ENCODE measurements around the gene ANKFN1.

Gene ANKFN1

GRCh38 chr17:56451629-56452028 is 298.4 kb downstream of the ANKFN1 start:
- no peak for DNase-seq

GRCh38 chr17:56452461-56452860 is 299.2 kb downstream of the ANKFN1 start:
- no peak for DNase-seq

DNA sequence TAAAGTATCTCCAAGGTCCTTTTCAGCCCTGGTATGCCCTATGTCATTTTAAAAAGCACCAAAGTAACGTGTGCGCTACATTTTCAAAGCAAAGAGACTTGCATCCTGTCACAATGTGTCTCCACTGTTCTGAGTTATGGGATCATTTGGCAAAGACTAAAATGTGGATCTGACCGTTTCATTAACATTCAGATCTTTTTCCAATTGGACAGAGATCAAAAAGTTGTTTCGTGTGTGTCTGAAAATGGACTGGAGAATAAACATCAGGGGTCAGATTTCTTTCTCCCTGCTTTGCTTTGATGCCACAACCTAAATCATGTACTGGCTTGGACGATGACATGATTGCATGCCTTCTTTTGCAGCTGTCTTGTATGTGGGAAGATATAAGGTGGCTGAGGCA is 304.2 kb downstream of the ANKFN1 start:
- DNase-seq = no peak

- DNase-seq = no peak
Measured at GRCh38 chr17:56465886-56466285, 312.6 kb downstream of the ANKFN1 start.

DNA sequence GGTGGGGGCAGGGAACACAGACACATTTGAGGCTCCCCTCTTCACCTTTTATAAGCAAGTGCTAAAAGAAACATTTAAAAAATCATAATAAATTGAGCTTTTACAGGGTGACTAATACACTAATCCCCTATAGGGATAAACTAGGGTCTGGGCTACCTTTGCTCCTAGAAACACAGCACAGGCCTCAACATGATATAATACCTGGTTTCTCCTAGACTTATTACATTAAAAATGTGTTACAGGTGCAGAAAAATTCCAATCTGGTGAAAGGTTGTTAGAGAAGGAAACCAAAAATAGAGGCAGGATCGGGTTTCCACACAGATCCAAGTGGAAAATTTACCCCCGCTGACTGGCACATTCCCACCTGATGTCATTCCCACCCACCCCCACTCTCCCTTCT is 315.6 kb downstream of the ANKFN1 start:
- DNase-seq = no peak

DNA sequence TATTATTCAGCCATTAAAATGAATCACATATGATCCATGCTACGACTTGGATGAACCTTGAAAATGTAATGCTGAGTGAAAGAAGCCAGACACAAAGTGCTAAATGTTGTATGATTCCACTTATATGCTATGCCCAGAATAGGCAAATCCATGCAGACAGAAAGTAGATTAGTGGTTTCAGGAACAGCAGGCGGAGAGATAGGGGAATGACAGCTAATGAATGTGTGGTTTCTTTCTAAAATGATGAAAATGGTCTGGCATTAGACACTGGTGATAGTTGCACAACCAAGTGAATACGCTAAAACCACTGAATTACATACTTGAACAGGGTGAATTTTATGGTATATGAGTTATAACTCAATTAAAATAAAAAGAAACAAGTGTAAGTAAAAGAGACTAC is 318.4 kb downstream of the ANKFN1 start:
- DNase-seq = no peak

GRCh38 chr17:56475116-56475515 is 321.8 kb downstream of the ANKFN1 start:
- DNase-seq = no peak

GRCh38 chr17:56478836-56479447 is 325.7 kb downstream of the ANKFN1 start:
- DNase-seq = peak; percentile 2

DNA sequence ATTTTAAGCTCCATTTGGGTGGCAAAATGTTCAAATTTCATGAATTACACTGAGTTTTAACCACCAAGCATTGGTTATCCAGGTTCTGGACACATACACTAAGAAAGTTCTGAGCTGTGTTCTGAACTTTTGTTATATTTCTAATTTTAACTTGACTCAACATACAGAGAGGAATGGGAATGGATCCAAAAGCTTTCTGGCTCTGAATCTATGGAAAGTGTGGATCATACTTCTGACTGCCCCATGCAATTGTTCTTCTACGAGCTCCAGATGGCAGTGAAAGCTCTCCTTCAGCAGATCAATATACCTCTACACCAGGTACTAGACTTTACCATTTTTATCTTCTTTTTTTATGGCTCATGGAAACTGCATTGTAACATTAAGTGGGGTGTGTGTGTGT is 327.2 kb downstream of the ANKFN1 start:
- DNase-seq = no peak

DNA sequence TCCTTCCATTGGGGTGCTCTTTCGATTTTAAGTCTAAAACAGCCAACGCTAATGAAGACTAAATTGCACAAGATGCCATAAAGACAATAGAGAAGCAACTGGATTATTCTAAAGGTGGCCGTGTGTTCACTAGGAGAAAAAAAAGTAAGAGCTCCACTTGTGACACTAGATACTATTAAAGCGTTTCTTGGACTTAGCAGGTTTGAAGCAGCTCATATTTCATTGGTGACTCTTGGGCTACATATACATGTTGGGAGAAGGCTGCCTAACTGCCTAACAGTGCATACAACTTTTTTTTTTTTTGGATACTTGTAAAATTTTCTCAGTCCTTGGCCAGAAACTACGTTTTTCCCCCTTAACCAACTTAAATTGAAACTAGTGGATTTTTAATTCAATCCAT is 328.4 kb downstream of the ANKFN1 start:
- no peak for DNase-seq

DNA sequence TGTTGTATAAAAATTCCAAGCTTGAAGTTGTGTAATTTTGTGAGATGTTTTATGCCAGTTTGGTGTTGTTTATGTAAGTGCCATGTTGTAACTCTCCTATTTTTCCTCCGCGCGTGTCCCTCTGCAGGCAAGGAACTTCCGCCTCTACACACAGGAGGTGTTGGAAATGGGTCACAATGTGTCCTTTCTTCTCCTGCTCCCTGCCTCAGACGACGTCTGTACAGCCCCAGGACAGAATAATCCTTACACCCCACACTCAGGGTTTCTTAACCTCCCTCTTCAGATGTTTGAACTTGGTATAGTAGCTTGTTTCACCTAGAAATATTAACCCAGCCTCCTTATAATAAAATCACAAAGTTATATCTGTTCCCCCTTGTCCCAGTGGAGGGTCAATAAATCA is 329.0 kb downstream of the ANKFN1 start:
- no peak for DNase-seq

DNA sequence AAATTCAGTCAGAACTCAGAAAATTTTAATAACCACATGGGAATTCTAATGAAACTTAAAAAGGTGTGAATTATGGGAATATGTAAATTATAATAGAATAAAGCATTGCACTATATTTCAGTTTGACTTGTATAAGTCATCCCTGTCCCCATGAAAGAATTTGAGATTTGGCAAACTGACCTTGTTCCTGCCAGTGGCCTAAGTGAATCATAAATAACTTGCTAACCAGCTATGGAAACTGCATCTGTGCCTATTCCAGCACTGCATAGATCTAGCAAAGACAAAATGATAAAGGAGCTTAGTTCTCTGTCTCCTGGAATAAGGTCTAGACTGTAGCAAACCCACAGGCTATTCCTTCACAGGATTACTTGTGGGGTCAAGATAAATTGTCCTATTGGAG is 333.5 kb downstream of the ANKFN1 start:
- no peak for DNase-seq

GRCh38 chr17:56488800-56489199 is 335.5 kb downstream of the ANKFN1 start:
- no peak for DNase-seq

GRCh38 chr17:56489980-56490379 is 336.7 kb downstream of the ANKFN1 start:
- no peak for DNase-seq

DNA sequence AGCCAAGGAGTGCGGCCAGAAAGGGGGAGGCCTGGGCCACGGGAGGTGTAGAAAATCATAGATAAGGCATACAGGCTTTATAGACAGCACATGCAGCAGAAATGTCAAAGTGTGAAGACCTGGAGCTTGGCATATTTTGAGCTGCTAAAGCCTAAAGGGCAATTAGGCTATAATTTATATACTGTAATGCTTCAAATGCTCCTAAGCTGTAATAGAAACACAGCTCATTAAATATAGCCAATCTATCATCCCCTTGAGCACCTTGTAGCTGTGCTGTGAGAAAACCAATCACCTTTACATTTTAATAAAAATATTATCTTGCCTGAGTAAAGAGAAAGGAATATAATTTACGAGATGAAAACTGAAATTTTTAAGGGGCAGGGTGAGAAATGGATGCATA is 342.3 kb downstream of the ANKFN1 start:
- no peak for DNase-seq

GRCh38 chr17:56497132-56497531 is 343.9 kb downstream of the ANKFN1 start:
- no peak for DNase-seq

- DNase-seq = no peak
Measured at GRCh38 chr17:56499799-56500388, 346.6 kb downstream of the ANKFN1 start.

GRCh38 chr17:56502120-56502654 is 348.9 kb downstream of the ANKFN1 start:
- no peak for DNase-seq

DNA sequence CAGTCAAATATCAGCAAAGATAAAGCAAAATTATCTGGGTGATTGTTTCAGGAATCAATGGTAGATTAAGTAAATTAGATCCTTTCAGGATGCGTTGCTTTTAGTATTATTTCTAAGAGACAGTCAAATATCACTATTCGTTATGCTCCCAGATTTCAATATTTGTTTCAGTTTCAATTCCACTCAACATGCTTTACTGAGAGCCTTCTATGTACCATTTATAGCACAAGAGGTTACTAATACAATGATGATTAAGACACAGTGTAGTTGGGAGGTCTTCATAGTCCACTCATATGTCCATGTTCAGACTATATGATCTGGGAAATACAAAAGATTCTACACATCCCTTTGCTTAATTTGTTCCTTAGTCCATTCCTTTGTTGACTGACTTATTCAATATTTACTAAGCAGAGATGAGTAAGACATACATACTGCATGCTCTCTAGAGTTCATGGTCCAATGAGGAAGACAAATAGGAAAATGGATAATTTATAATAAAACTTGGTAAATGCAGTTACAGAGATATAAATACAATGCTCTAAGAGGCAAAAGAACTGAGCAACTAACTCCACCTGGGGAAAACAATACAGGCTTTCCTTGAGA is 352.0 kb downstream of the ANKFN1 start:
- DNase-seq = no peak

- DNase-seq = no peak
Measured at GRCh38 chr17:56506349-56506748, 353.1 kb downstream of the ANKFN1 start.

DNA sequence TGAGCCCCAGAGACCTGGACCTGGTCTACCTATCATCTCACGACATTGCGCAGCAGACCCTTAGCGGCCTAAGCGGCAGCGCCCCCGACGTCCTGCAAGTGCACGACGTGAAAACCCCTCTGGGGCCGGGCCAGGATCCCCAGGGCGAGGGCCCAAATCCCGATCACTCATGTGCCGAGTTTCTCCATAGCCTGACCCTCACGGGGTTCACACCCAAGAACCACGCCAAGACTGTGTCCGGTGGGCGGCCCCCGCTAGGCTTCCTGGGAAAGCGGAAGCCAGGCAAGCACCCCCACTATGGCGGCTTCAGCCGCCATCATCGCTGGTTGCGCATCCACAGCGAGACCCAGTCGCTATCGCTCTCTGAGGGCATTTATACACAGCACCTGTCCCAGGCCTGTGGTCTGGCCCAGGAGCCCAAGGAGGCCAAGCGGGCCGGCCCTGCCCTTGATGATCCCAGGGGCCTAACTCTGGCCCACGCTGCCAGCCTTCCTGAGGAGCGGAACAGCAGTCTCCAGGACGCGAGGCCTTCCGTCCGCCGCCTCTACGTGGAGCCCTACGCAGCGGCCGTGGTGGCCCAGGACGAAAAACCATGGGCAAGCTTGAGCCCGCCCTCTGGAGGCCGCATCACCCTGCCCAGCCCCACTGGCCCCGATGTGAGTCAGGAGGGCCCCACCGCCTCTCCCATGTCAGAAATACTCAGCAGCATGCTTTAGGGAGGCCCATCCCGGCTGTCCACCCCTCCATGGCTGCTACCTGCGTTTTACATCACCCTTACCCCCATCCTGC is 357.5 kb downstream of the ANKFN1 start:
- no peak for DNase-seq

- DNase-seq = no peak
Measured at GRCh38 chr17:56514264-56514663, 361.0 kb downstream of the ANKFN1 start.

DNA sequence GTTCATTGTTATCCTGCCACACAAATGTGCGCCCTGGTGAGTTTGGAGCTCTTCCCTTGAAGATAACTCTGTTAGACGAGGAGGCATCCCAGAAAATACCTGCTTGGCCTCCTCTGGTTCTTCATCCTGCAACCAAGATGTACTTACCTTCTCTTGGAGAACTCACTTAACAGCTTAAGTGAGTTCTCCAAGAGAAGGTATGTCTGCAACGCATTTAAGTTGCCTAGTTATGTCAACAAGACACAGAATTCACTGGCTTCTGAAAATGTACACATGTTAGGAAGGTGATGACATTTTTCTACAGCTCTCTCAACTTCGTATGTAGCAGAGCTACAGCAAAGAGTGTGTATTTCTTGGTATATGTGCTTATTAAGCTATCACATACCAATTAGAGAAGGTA is 361.6 kb downstream of the ANKFN1 start:
- no peak for DNase-seq

Data from CD4-positive, alpha-beta T cell treated with Interleukin-4 for 4 hours (primary cell).